HG03159 (cell line): ENCODE results near the gene CDC25B.
"Not testable (repeated sequence)": the region's sequence is repeated elsewhere in the genome, so short reads cannot be mapped to it uniquely, and the experiment has no call there.

Source experiments
- ATAC-seq: cut with Tn5 transposase; IDR thresholded peaks from one replicate; pipeline ENCODE4 v1.9.1; 2021; ENCODE audit warnings: mild to moderate bottlenecking, moderate library complexity; ENCODE audit not compliant: unreplicated experiment

Gene CDC25B

DNA sequence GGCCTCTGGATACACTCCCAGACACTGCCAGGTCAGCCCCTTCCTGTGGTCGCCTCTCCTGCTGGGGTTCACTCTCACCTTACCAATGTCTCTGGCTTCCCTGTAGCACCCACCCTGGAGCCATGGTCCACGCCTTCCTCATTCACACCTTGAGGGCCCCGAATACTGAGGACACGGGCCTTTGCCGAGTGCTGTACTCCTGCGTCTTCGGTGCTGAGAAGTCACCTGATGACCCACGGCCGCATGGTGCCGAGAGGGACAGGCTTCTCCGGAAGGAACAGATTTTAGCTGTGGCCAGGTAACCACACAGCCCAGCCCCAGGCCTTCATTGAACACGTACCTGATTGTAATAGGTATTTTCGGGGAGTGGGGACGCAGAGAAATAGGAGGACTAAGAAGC, 25.9 kb downstream of the CDC25B start:
- no peak for ATAC-seq

DNA sequence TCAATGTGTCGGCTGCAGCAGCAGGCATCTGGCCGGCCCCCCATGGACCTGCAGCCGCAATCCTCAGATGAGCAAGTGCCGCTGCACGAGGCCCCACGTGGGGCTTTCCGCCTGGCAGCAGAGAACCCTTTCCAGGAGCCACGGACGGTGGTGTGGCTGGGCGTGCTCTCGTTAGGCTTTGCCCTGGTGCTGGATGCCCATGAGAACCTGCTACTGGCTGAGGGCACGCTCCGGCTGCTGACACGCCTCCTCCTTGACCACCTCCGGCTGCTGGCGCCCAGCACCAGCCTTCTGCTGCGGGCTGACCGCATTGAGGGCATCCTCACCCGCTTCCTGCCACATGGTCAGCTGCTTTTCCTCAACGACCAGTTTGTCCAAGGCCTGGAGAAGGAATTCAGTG, 27.8 kb downstream of the CDC25B start:
- no peak for ATAC-seq

DNA sequence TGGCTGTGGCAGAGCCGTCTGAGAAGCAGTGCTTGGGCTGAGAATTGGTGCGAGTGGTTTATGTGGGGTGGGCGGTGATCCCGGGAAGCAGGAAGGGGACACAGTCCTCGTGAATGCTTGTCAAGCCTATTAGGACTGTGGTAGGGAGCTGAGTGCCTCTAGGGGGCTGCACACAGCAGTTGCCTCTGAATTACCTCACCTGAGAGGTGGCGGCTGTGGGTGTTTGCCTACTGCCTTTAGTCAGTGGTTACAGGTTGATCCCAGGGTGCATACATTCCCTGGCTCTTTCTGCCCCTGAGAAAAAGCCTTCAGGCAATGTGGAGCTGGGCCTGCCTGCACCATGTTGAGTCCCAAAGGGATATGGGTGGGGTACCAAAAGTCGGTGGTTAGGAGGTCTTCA, 29.4 kb downstream of the CDC25B start:
- ATAC-seq, result no peak

DNA sequence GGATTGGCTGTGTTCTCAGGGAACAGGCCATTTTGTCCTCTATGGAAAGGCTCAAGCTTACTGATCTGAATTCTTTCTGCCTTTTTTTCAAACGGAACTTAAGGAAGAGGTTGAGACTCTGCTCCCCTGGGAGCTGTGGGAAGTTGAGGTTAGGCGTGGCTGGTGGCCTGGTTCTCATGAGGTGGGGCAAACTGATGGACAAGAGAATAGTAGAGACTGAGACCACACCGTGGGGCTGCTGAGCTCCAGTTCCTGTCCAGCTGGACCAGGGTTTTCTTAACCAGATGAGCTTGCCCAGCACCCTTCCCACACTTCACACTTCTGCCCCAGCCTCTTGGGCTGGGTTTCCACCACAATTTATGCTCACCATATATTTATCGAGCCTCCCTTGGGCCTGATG, 30.3 kb downstream of the CDC25B start:
- ATAC-seq, result no peak

DNA sequence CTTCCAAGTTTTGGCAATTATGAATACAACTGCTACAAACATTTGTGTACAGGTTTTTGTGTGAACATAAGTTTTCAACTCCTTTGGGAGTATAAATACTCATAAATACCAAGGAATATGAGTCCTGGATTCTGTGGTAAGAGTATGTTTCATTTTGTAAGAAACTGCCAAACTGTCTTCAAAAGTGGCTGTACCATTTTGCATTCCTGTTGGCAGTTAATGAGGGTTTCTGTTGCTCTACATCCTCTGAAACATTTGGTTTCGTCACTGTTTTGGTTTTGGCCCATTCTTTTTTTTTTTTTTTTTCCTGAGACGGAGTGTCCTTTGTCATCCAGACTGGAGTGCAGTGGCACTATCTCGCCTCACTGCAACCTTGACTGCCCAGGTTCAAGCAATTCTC, 32.7 kb downstream of the CDC25B start:
- no peak for ATAC-seq

DNA sequence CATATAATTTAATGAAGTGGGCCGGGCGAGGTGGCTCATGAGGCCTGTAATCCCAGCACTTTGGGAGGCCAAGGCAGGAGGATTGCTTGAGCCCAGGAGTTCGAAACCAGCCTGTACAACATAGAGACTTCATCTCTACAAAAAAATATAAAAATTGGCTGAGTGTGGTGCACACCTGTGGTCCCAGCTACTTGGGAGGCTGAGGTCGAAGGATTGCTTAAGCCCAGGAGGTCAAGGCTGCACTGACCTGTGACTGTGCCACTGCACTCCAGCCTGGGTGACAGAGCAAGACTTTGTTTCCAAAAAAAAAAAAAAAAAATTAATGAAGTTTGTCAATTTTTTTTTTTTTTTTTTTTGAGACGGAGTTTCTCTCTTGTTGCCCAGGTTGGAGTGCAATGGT, 33.8 kb downstream of the CDC25B start:
- not testable (repeated sequence) for ATAC-seq

DNA sequence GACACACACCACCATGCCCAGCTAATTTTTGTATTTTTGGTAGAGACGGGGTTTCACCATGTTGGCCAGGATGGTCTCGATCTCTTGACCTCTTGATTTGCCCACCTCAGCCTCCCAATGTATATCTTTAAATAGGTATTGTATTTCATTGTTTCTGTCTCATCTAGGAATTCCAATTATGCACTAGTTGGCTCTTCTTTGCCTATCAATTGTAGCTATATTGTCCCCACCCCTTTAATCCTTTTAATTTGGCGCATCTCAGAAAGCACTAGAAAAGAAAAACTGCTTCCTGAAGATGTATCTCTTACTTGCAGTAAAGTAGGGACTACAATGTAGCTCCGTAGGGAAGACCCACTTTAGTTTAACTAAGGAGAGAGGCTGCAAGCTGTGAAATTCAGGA, 40.0 kb downstream of the CDC25B start:
- no peak for ATAC-seq

DNA sequence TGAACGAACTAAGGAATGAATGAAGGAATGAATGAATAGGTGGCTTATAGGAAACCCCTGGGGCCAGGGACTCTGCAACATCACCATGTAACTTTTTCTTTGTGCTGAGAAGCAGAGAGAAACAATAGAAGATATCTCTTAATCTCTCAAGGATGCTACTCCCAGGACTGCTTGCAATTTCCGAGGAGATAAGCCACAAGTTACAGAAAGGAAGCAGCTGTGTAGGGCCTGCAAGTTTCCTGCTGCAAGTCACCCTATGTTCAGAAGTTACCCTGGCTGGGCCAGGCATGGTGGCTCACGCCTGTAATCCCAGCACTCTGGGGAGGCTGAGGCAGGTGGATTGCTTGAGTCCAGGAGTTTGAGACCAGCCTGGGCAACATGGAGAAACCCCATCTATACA, 43.2 kb downstream of the CDC25B start:
- no peak for ATAC-seq

DNA sequence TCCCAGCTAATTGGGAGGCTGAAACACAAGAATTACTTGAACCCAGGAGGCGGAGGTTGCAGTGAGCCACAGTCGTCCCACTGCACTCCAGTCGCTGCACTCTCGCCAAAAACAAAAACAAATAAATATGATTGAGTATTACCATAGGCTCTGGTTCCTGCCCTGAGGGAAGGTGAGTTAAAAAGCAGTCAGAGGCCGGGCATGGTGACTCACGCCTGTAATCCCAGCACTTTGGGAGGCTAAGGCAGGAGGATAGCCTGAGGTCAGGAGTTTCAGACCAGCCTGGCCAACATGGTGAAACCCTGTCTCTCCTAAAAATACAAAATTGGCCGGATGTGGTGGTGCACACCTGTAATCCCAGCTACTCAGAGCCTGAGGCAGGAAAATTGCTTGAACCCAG, 44.1 kb downstream of the CDC25B start:
- ATAC-seq, result not testable (repeated sequence)

DNA sequence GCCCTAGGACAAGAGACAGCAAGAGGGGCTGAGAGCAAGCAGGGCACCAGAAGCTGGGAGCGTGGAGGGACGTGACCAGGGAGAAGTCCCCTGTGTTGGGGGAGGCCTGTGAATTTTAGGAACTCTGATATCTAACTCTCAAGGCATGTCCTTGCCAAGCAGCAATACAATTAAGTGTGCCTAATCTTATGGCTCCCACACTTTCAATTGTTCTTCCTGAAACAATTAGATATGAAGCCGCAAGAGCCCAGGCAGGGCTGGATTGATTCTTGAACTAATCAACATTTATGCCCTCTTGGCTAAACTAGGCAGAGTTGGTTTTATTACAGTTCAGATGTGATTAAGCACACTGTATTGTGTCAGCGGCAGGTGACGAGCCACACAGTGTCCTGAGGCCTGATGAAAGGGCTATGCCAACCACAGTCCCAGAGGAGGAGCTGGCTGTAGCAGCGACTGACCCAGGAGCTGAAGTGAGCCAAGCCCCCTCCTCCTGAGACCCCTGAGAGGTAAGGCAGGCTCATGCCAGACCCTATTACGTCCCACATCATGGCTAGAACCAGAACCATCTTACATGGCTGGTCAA, 46.3 kb downstream of the CDC25B start:
- no peak for ATAC-seq

DNA sequence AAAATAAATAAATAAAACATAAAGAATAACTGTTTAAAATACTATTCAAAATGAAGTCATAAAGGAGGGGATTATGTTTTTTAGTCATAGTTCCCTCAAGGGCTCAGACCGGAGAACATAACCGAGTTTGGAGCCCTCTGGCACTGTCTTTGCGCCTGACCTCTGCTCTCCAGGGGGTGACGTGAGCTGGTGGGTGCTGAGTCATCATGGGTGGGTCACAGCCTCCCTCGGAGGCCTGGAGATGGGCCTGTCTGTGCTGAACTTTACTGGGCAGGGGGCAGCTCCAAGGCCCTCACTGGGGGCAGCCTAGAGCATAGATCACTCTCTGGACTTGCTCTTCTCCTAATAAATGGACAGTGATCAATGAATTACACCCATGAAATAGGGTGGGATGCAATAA, 47.4 kb downstream of the CDC25B start:
- ATAC-seq, result no peak

- not testable (repeated sequence) for ATAC-seq
Observed at GRCh38 chr20:3843990-3844619, 48.0 kb downstream of the CDC25B start.

GRCh38 chr20:3846378-3846739, 50.2 kb downstream of the CDC25B start:
- ATAC-seq, result peak; percentile 20

DNA sequence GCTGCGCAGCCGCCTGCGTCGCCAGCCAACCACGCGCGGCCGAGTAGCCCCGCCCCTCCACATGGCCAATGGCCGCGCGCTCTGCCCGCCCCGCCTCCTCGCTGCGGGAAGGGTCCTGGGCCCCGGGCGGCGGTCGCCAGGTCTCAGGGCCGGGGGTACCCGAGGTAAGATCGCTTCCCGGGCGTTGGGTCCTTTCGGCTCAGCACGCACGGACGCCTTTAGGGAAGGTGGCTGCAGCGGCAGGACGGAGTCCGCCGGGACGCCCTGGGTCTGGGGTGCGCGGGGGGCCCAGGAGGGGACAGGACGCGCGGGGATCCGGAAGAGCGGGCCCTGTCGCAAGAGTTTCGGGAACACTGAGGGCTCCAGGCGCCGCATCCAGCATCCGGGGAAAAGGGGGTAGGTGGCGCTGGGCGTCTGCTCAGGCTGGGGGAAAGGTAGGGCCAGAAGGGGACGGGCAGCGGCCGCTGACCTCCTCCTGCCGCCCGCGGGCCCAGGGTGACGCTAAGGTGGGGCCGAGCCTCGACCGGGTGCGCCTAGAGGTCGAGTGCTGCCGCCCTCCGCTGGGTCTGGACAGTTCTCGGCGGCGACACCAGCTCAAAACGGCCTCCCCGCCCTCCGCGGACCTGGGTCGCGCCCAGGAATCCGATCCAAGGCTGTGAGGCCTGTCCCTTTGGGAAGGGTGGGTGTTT, 50.8 kb downstream of the CDC25B start, which contains the start of gene MAVS:
MAVS (plus strand) TSS at position 95 of the 689 bp plus-strand sequence. CDS start 7,791 bp downstream, outside the sequence.
- ATAC-seq, result peak; percentile 92

DNA sequence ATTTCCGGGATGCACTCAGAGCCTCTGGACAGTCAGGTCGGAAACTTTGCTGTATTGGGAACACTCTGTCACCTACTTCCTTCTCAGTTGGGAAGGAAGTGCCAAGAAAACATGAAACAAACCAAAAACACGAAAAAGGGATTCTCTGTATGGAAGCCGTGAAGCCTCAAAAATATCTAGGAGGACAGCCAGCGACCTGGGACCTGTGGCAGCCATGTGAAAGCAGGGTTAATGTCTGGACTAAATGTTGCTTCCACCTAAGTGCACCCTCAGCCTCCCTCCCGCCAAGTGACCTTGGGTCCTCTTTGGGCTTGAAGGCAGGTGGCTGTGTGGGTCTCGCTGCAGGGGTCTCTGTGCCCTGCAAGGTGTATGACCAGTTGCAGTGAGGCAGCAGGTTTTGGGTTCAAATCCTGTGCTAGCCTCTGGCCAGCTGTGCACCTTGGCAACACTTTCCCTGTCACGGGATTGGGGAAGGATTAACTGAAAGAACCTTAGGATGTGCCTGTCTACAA, 51.4 kb downstream of the CDC25B start:
- ATAC-seq, result no peak

GRCh38 chr20:3848565-3848964, 52.5 kb downstream of the CDC25B start:
- ATAC-seq, result no peak

GRCh38 chr20:3854462-3854871, 58.4 kb downstream of the CDC25B start:
- no peak for ATAC-seq
